DND-41 (cell line): ENCODE data around the gene GPT2.

Source experiments
- ATAC-seq: fragments of 200-7000 bp; cut with Tn5 transposase; 3 replicates; pipeline ENCODE4 v1.9.1; 2021; ENCODE audit warnings: low read depth; ENCODE audit not compliant: insufficient read depth
- DNase-seq: peaks from one replicate; pipeline ENCODE4 v3.0.0-alpha.2; 2020
- H2AFZ ChIP-seq: 2 replicates; pipeline ENCODE4 v1.6.0; 2012; ENCODE audit warnings: low read depth, low read length
- H3K27ac ChIP-seq: 2 replicates; pipeline ENCODE4 v1.5.1; 2012; ENCODE audit warnings: low read length, inconsistent platforms
- H3K27me3 ChIP-seq: fragments of 200-600 bp; sonication (generic); 2 replicates; pipeline ENCODE4 v1.6.0; 2012; ENCODE audit warnings: low read length, mild to moderate bottlenecking, inconsistent platforms; ENCODE audit not compliant: insufficient read depth, poor library complexity
- H3K36me3 ChIP-seq: 2 replicates; pipeline ENCODE4 v1.5.1; 2012; ENCODE audit warnings: low read length, inconsistent platforms; ENCODE audit not compliant: insufficient read depth
- H3K4me1 ChIP-seq: 2 replicates; pipeline ENCODE4 v1.5.1; 2012; ENCODE audit warnings: mild to moderate bottlenecking, low read length; ENCODE audit not compliant: insufficient read depth
- H3K4me2 ChIP-seq: 2 replicates; pipeline ENCODE4 v1.6.0; 2012; ENCODE audit warnings: mild to moderate bottlenecking, moderate library complexity, low read length, inconsistent platforms; ENCODE audit not compliant: insufficient read depth
- H3K4me3 ChIP-seq, 2 experiments: fragments of 200-600 bp in 1 of 2; shearing (Covaris generic) in 1 of 2; 2 replicates each; pipeline ENCODE4 v1.5.1; 2012 to 2016; ENCODE audit warnings: inconsistent platforms in 2 of 2, low read length in 2 of 2, mild to moderate bottlenecking in 2 of 2, low read depth in 1 of 2, moderate library complexity in 1 of 2
- H3K79me2 ChIP-seq: 2 replicates; pipeline ENCODE4 v1.6.0; 2012; ENCODE audit warnings: low read length, inconsistent platforms; ENCODE audit not compliant: insufficient read depth
- H3K9ac ChIP-seq: 2 replicates; pipeline ENCODE4 v1.6.0; 2012; ENCODE audit warnings: low read depth, mild to moderate bottlenecking, inconsistent platforms, low read length, moderate library complexity
- H3K9me3 ChIP-seq: 2 replicates; pipeline ENCODE4 v1.5.1; 2012; ENCODE audit warnings: low read length, moderate library complexity, mild to moderate bottlenecking, inconsistent platforms; ENCODE audit not compliant: insufficient read depth, severe bottlenecking
- H4K20me1 ChIP-seq: 2 replicates; pipeline ENCODE4 v1.6.0; 2012; ENCODE audit warnings: low read length; ENCODE audit not compliant: insufficient read depth
- EZH2 ChIP-seq: IDR thresholded peaks from 3 replicates; pipeline ENCODE4 v1.6.1; 2012; ENCODE audit warnings: borderline replicate concordance, low read depth, mild to moderate bottlenecking, moderate library complexity, low read length, inconsistent platforms; ENCODE audit not compliant: severe bottlenecking
- TF ChIP-seq, protein P1 (sequence below): IDR thresholded peaks from 2 replicates; pipeline ENCODE4 v1.5.1; 2012; ENCODE audit warnings: borderline replicate concordance, low read length, moderate library complexity, mild to moderate bottlenecking; ENCODE audit not compliant: poor library complexity, severe bottlenecking; ENCODE audit errors: extremely low read depth

GPT2 gene

GRCh38 chr16:46882940-46883307 lies 1.2 kb upstream of the GPT2 start:
- H4K20me1 ChIP-seq, result no peaks in the 10 kb centered on the region
- no peaks in the 10 kb centered on the region for H3K9me3 ChIP-seq
- no peaks in the 10 kb centered on the region for H3K79me2 ChIP-seq
- no peak overlapping the region for H3K9ac ChIP-seq
- no peak overlapping the region for H3K4me3 ChIP-seq
- H2AFZ ChIP-seq, result no peak overlapping the region
- H3K27me3 ChIP-seq, result no peaks in the 10 kb centered on the region
- H3K36me3 ChIP-seq, result no peaks in the 10 kb centered on the region
- no peak overlapping the region for H3K27ac ChIP-seq
- DNase-seq (no peak), ATAC-seq (no peak)
- no peak for TF ChIP-seq EZH2
- TF ChIP-seq, protein P1, sequence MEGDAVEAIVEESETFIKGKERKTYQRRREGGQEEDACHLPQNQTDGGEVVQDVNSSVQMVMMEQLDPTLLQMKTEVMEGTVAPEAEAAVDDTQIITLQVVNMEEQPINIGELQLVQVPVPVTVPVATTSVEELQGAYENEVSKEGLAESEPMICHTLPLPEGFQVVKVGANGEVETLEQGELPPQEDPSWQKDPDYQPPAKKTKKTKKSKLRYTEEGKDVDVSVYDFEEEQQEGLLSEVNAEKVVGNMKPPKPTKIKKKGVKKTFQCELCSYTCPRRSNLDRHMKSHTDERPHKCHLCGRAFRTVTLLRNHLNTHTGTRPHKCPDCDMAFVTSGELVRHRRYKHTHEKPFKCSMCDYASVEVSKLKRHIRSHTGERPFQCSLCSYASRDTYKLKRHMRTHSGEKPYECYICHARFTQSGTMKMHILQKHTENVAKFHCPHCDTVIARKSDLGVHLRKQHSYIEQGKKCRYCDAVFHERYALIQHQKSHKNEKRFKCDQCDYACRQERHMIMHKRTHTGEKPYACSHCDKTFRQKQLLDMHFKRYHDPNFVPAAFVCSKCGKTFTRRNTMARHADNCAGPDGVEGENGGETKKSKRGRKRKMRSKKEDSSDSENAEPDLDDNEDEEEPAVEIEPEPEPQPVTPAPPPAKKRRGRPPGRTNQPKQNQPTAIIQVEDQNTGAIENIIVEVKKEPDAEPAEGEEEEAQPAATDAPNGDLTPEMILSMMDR, result no peak
- no peaks in the 10 kb centered on the region for H3K4me1 ChIP-seq
- H3K4me2 ChIP-seq, result no peak overlapping the region

- no peak overlapping the region for H3K9ac ChIP-seq
- DNase-seq (no peak), ATAC-seq (no peak)
- no peak overlapping the region for H3K27ac ChIP-seq
- no peaks in the 10 kb centered on the region for H3K27me3 ChIP-seq
- no peaks in the 10 kb centered on the region for H3K4me1 ChIP-seq
- no peaks in the 10 kb centered on the region for H4K20me1 ChIP-seq
- H3K4me3 ChIP-seq, result no peak overlapping the region
- no peaks in the 10 kb centered on the region for H3K36me3 ChIP-seq
- TF ChIP-seq EZH2, result no peak
- TF ChIP-seq, protein P1, result no peak
- H3K9me3 ChIP-seq, result no peaks in the 10 kb centered on the region
- H2AFZ ChIP-seq, result no peak overlapping the region
- no peak overlapping the region for H3K4me2 ChIP-seq
- H3K79me2 ChIP-seq, result no peaks in the 10 kb centered on the region
These were observed 841 bp upstream of the GPT2 start for GRCh38 chr16:46883353-46883689.

GRCh38 chr16:46884513-46885293 lies 541 bp downstream of the GPT2 start:
- no peak overlapping the region for H3K4me2 ChIP-seq

More at GRCh38 chr16:46884513-46885293, 541 bp downstream of the GPT2 start:
- Histone ChIP-seq H2AFZ (no peak overlapping the region), H3K9ac (no peak overlapping the region), H3K36me3 (no peaks in the 10 kb centered on the region), H3K9me3 (no peaks in the 10 kb centered on the region), H3K79me2 (no peaks in the 10 kb centered on the region), H3K4me1 (no peaks in the 10 kb centered on the region), H4K20me1 (no peaks in the 10 kb centered on the region), H3K4me3 (no peak overlapping the region), H3K27me3 (no peaks in the 10 kb centered on the region), H3K27ac (no peak overlapping the region)
- DNase-seq (no peak), ATAC-seq (no peak)
- TF ChIP-seq, protein P1, result no peak
- TF ChIP-seq EZH2, result no peak
